ENCODE data around the gene TRIM24.

DNA sequence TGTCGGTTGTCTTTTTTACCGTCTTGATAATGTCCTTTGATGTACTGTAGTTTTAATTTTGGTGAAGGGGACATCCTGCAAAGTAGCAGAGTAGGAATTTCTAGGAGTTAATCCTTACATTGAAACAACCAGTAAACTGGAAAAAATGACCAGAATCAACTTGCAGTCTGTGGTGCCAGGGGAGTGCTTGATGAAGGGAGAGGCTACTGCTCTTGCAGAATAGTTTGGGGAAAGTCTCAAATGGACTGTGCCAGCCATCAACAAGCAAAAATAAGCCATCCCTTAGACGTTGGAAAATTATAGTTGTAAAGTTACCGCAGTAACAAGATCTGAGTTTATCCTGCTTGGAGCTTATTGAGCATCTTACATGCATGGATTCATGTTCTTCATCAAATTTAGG is 32.4 kb downstream of the TRIM24 start:
- TF ChIP-seq, protein P1, sequence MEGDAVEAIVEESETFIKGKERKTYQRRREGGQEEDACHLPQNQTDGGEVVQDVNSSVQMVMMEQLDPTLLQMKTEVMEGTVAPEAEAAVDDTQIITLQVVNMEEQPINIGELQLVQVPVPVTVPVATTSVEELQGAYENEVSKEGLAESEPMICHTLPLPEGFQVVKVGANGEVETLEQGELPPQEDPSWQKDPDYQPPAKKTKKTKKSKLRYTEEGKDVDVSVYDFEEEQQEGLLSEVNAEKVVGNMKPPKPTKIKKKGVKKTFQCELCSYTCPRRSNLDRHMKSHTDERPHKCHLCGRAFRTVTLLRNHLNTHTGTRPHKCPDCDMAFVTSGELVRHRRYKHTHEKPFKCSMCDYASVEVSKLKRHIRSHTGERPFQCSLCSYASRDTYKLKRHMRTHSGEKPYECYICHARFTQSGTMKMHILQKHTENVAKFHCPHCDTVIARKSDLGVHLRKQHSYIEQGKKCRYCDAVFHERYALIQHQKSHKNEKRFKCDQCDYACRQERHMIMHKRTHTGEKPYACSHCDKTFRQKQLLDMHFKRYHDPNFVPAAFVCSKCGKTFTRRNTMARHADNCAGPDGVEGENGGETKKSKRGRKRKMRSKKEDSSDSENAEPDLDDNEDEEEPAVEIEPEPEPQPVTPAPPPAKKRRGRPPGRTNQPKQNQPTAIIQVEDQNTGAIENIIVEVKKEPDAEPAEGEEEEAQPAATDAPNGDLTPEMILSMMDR (IDR thresholded peaks at IDR 0.05), result no peak
- TF ChIP-seq EZH2 (IDR thresholded peaks at IDR 0.05) (no peak), EZH2phosphoT487 (IDR thresholded peaks at IDR 0.05) (no peak)

Measured in neural progenitor cell (in vitro differentiated cells).